Stomach (tissue), 9 donors: ENCODE measurements around the gene UBXN1. TPM values are rescaled to one million over a fixed set of nuclear protein-coding genes. Genes with fewer than 3 reads are reported as not detected.

Experiments
- DNase-seq, 2 donors: peaks; one replicate each; pipeline versions ENCODE4 v3.0.0 to v3.0.0-alpha.2; 2013 to 2019
- H3K27ac ChIP-seq, 5 donors: fragments of 200-600 bp in 4 of 5; sonication (generic) in 4 of 5; one replicate each; pipeline ENCODE4 v1.5.1; 2013 to 2019; ENCODE audit warnings: mild to moderate bottlenecking in 1 of 5, moderate library complexity in 1 of 5
- H3K27me3 ChIP-seq, 3 donors: fragments of 200-600 bp; sonication (generic); one replicate each; pipeline ENCODE4 v1.5.1; 2017 to 2019; ENCODE audit warnings: mixed run types in 1 of 3
- H3K36me3 ChIP-seq, 4 donors: fragments of 200-600 bp; sonication (generic); 1 replicate in 3 of 4; 2 replicates in 1 of 4; pipeline ENCODE4 v1.5.1; 2016 to 2019
- H3K4me1 ChIP-seq, 4 donors: fragments of 200-600 bp; sonication (generic); one replicate each; pipeline ENCODE4 v1.5.1; 2016 to 2019
- H3K4me3 ChIP-seq, 4 donors: fragments of 200-600 bp; sonication (generic) in 3 of 4; one replicate each; pipeline ENCODE4 v1.5.1; 2016 to 2019; ENCODE audit warnings: mild to moderate bottlenecking in 1 of 4
- H3K9me3 ChIP-seq, 4 donors: fragments of 200-600 bp; sonication (generic); one replicate each; pipeline ENCODE4 v1.5.1; 2016 to 2019
- EP300 ChIP-seq: sonication (generic); formaldehyde crosslinking; IDR thresholded peaks from one replicate; pipeline ENCODE4 v1.6.1; 2017; ENCODE audit warnings: antibody characterized with exemption
- POLR2A ChIP-seq, 4 donors: fragments of 450-650 bp; IDR thresholded peaks; one replicate each; pipeline ENCODE4 v1.6.1; 2016; ENCODE audit warnings: antibody characterized with exemption in 4 of 4, control low read depth in 2 of 4, mild to moderate bottlenecking in 1 of 4, moderate library complexity in 1 of 4
- POLR2AphosphoS5 ChIP-seq, 3 donors: sonication (generic); formaldehyde crosslinking; IDR thresholded peaks; one replicate each; pipeline ENCODE4 v1.6.1; 2016; ENCODE audit warnings: antibody characterized with exemption in 3 of 3
- WGBS, 5 donors: extraction: QIAGEN DNeasy Blood & Tissue Kit in 3 of 5; methylation state at CpG; one replicate each; pipeline versions ENCODE4 v1.1.5 to v1.1.7; 2013 to 2018; 5-methylcytosine and 5-hydroxymethylcytosine counted together
- intact Hi-C: fragments of 100-400 bp; cut with DNase I; formaldehyde crosslinking; loops from one replicate; pipeline ENCODE4 v1.15.1; 2023; ENCODE audit warnings: low total_unique reads
- polyA plus RNA-seq, 3 donors: library from polyadenylated mRNA; stranded (reverse); fragments of 200-250 nt; gene quantifications; one replicate each; pipeline ENCODE4 v1.2.3, GENCODE V29; 2013
- total RNA-seq, 5 donors: library from RNA; depleted of rRNA; stranded (reverse); fragments of >200 nt; gene quantifications; one replicate each; pipeline versions ENCODE4 v1.1.0 to v1.2.3, GENCODE V29; 2014 to 2016
- TF ChIP-seq, protein P1 (sequence below), 7 experiments: fragments of 450-650 bp in 4 of 7; fragments of 200-600 bp in 3 of 7; sonication (generic) in 3 of 7; IDR thresholded peaks; one replicate each; pipeline ENCODE4 v1.5.1; 2016 to 2019; ENCODE audit warnings: antibody characterized with exemption in 7 of 7, control low read depth in 2 of 7, mild to moderate bottlenecking in 1 of 7
- donor health status: healthy with polysubstance abuse.
- donor health status: Bipolar disorder and iron deficiency.
- donor health status: healthy.

Gene UBXN1
- total and polyA plus RNA-seq, 8 donors: 78.6 to 236 (median 163) TPM

DNA sequence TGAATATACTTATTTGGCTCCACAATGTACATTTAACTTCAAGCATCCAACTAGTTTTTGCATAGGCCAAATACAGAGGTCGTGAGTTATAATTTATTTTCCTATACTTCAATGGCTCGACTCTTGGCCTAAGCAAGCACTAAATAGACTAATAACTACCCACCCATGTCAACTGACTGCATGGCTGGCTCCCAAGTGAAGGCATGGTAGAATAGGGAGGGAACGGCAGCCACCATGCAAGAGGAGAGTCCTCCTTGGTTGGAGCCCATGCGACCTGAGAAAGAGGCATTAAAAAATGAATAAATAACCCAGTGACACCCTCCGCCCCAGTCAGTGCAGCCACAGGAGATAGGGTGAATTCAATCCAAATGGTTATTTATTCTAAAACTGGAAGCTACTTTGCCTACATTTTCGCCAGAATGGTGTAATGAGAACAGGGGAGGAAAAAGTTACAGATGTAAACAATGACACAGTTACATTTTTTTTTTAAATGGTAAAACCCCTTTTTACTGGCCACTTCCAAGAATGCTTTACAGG, 33.5 kb upstream of the UBXN1 start:
- no peaks in the 10 kb centered on the region for H3K9me3 ChIP-seq
- intact Hi-C loops: no loop called here
- peaks cover 43 to 93% (median 74%) of the 10 kb centered on the region in 4 donors for H3K4me1 ChIP-seq
- DNase-seq: no peak
- WGBS, 5 donors: 57 to 73% (median 58%) methylated on average over 6 of the region's 6 CpGs
- no peak for TF ChIP-seq POLR2AphosphoS5 (IDR thresholded peaks at IDR 0.05)
- TF ChIP-seq POLR2A (IDR thresholded peaks at IDR 0.05): no peak
- TF ChIP-seq, protein P1, sequence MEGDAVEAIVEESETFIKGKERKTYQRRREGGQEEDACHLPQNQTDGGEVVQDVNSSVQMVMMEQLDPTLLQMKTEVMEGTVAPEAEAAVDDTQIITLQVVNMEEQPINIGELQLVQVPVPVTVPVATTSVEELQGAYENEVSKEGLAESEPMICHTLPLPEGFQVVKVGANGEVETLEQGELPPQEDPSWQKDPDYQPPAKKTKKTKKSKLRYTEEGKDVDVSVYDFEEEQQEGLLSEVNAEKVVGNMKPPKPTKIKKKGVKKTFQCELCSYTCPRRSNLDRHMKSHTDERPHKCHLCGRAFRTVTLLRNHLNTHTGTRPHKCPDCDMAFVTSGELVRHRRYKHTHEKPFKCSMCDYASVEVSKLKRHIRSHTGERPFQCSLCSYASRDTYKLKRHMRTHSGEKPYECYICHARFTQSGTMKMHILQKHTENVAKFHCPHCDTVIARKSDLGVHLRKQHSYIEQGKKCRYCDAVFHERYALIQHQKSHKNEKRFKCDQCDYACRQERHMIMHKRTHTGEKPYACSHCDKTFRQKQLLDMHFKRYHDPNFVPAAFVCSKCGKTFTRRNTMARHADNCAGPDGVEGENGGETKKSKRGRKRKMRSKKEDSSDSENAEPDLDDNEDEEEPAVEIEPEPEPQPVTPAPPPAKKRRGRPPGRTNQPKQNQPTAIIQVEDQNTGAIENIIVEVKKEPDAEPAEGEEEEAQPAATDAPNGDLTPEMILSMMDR (IDR thresholded peaks at IDR 0.05): no peak
- no peak for TF ChIP-seq EP300
- H3K36me3 ChIP-seq: peaks cover 54 to 70% (median 68%) of the 10 kb centered on the region in 4 donors
- H3K27ac ChIP-seq: peak overlapping the region in 4 of 5 donors; percentile 61 to 81 (median 68)
- H3K4me3 ChIP-seq: no peak overlapping the region
- no peaks in the 10 kb centered on the region for H3K27me3 ChIP-seq

DNA sequence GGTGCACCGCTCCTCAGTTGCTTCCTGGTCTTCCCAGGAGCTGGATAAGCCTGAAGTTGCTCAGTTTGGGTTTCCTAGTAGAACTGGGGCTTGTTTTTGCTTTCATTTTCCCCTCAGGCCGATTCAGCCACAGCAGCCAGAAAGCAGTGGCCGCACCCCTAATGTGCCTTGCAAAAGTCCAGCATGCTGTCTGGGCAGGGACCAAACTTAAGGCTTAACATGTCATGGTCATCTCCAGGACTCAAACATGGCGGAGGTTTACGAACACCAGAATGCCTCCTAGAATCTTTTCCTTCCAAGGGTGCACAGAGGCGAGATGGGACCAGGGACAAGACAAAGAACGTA, 31.1 kb upstream of the UBXN1 start:
- peak overlapping the region; percentile 46 to 53 (median 53) for H3K4me3 ChIP-seq
- DNase-seq: peak; percentile 45 to 59
- intact Hi-C loops: no loop called here
- WGBS, 5 donors: 50 to 57% (median 56%) methylated on average over 4 to 7 of the region's 7 CpGs
- no peaks in the 10 kb centered on the region for H3K9me3 ChIP-seq
- peaks cover 31 to 46% (median 45%) of the 10 kb centered on the region in 4 donors for H3K36me3 ChIP-seq
- TF ChIP-seq POLR2A (IDR thresholded peaks at IDR 0.05) (no peak), POLR2AphosphoS5 (IDR thresholded peaks at IDR 0.05) (no peak), EP300 (no peak)
- TF ChIP-seq, protein P1 (IDR thresholded peaks at IDR 0.05): no peak
- H3K27ac ChIP-seq: peak overlapping the region; percentile 75 to 99 (median 89)
- H3K4me1 ChIP-seq: peaks cover 62 to 91% (median 81%) of the 10 kb centered on the region in 4 donors
- no peaks in the 10 kb centered on the region for H3K27me3 ChIP-seq

DNA sequence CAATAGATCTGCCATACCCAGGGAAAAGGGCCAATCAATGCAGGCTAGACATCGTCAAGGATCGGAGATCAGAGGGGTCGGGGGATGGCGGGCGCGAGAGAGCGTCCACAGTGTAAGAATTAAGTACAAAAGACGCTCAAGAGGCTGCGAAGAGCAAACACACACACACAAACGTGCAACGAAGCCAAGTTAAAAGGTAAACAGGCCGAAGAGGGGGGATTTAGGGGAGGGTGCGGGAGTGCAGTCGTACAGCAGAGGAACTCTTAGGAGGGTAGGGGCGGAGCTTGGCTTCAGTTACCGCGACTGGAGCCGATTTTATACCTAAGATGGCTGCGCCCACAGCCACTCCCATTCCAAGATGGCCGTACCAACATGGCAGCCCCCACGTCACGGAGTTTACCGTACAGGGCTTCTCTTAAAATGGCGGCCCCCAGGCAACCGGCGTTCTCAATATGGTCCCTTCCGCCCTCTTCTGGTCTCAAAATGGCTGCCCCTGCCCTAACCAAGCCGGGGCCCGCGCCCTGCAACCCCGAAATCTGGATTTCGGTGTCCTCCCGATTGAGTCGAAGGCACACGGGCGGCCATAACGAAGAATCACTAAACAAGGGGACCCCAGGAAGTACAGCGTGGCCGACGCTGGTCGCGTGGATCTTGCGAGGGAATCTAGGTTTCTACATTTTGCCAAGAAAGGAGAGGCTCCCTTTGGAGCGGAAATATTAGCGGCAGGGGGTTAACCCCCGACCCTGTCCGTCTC, 30.6 kb upstream of the UBXN1 start:
- Histone ChIP-seq H3K4me1 (peaks cover 61 to 91% (median 78%) of the 10 kb centered on the region in 4 donors), H3K9me3 (no peaks in the 10 kb centered on the region), H3K36me3 (peaks cover 25 to 41% (median 39%) of the 10 kb centered on the region in 4 donors), H3K27ac (peak overlapping the region; percentile 75 to 99 (median 89)), H3K4me3 (peak overlapping the region; percentile 46 to 53 (median 53)), H3K27me3 (no peaks in the 10 kb centered on the region)
- TF ChIP-seq POLR2AphosphoS5 (IDR thresholded peaks at IDR 0.05) (peak; percentile 68 to 94 (median 71)), EP300 (no peak), POLR2A (IDR thresholded peaks at IDR 0.05) (peak in 1 of 4 donors; percentile 6)
- TF ChIP-seq, protein P1 (IDR thresholded peaks at IDR 0.05): peak in 2 of 7 experiments; percentile 6 to 10
- WGBS, 5 donors: 0 to 1% (median 1%) methylated on average over 32 to 47 of the region's 47 CpGs
- peak; percentile 98 to 100 for DNase-seq
- intact Hi-C loops: no loop called here

DNA sequence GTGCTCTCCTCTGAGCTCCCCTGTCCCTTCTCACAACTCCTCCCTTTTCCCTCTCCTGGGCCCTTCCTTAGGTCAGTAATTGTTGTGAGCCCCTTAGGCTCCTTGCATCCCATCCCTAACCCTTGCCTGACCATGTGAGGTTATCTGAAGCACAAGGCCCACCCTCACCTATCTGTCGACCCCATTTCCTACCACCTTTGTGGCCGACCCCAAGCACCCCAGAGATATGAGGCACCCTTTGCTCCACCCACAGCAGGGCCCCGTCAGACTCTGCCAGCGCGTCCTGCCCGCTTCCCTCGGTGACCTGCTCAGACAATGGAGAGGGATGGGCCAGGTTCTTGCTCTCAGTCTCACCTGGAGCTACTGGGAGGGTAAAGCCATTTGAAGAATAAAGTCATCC, 29.9 kb upstream of the UBXN1 start:
- H3K27ac ChIP-seq: peak overlapping the region; percentile 75 to 99 (median 89)
- H3K36me3 ChIP-seq: peaks cover 19 to 34% (median 33%) of the 10 kb centered on the region in 4 donors
- intact Hi-C loops: no loop called here
- H3K27me3 ChIP-seq: no peaks in the 10 kb centered on the region
- peak overlapping the region; percentile 46 to 53 (median 53) for H3K4me3 ChIP-seq
- DNase-seq: peak; percentile 36 to 72
- 0 to 2% (median 0%) methylated on average over 7 of the region's 7 CpGs for WGBS, 5 donors
- H3K4me1 ChIP-seq: peaks cover 54 to 85% (median 73%) of the 10 kb centered on the region in 4 donors
- no peak for TF ChIP-seq POLR2A (IDR thresholded peaks at IDR 0.05)
- TF ChIP-seq EP300: no peak
- TF ChIP-seq, protein P1 (IDR thresholded peaks at IDR 0.05): no peak
- TF ChIP-seq POLR2AphosphoS5 (IDR thresholded peaks at IDR 0.05): no peak
- H3K9me3 ChIP-seq: no peaks in the 10 kb centered on the region
